K562 (cell line): ENCODE results near the gene GSTM2. TPM values are rescaled to one million over a fixed set of nuclear protein-coding genes. Genes with fewer than 3 reads are reported as not detected.

ENCODE experiments used
- ATAC-seq: fragments of 200-7000 bp; cut with Tn5 transposase; 3 replicates; pipeline ENCODE4 v1.9.1; 2020; ENCODE audit warnings: moderate library complexity
- BruUV-seq: library from RNA; stranded (reverse); fragments of 400-500 nt; replicated peaks from 2 replicates; lab custom pipeline; 2021; lab: Mats Ljungman, UMichigan
- CTCF ChIA-PET: fragments of 300-600 bp; formaldehyde crosslinking; extraction: SDS; loops from one replicate; lab custom pipeline; 2021; ENCODE audit warnings: low intra/inter-chr PET ratio; lab: Yijun Ruan, JAX
- POLR2A ChIA-PET: fragments of 300-600, 350-650 bp; sonication (Branson Sonifier 250); formaldehyde crosslinking; extraction: SDS; loops from one replicate; lab custom pipeline; 2021; ENCODE audit warnings: antibody characterized with exemption, inconsistent platforms; lab: Yijun Ruan, JAX
- DNase-seq, 4 experiments: peaks; one replicate each; pipeline versions ENCODE4 v3.0.0 to v3.0.0-alpha.2; 2011 to 2018; ENCODE audit warnings: low spot score in 3 of 4, mixed read lengths in 3 of 4; ENCODE audit errors: extremely low read depth in 1 of 4
- FAIRE-seq: peaks from 2 replicates; lab custom pipeline; 2011; peaks lifted over from hg19 to GRCh38; lab: Jason Lieb, UNC
- H2AFZ ChIP-seq: 2 replicates; pipeline ENCODE4 v1.6.0; 2011; ENCODE audit warnings: low read depth, low read length, control low read depth, inconsistent platforms
- H3K27ac ChIP-seq: fragments of 200-600 bp; 3 replicates; pipeline ENCODE4 v1.8.0; 2011; ENCODE audit warnings: low read depth, mild to moderate bottlenecking, control low read depth, inconsistent platforms, low read length, moderate library complexity, mixed read lengths; ENCODE audit errors: extremely low read depth
- H3K27me3 ChIP-seq, 2 experiments: fragments of 300-600 bp in 1 of 2; 2 replicates in 1 of 2; 3 replicates in 1 of 2; pipeline versions ENCODE4 v1.6.0 to v1.8.0; 2011; ENCODE audit warnings: inconsistent platforms in 2 of 2, low read length in 2 of 2, mild to moderate bottlenecking in 1 of 2, mixed read lengths in 1 of 2, moderate library complexity in 1 of 2; ENCODE audit not compliant: control insufficient read depth in 2 of 2, insufficient read depth in 2 of 2
- H3K36me3 ChIP-seq: fragments of 300-600 bp; 3 replicates; pipeline ENCODE4 v1.8.0; 2011; ENCODE audit warnings: mild to moderate bottlenecking, low read length, inconsistent platforms; ENCODE audit not compliant: control insufficient read depth, insufficient read depth
- H3K4me1 ChIP-seq, 2 experiments: fragments of 200-600 bp in 1 of 2; replicated peaks in 1 of 2; 2 replicates in 1 of 2; 3 replicates in 1 of 2; pipeline versions ENCODE4 v1.5.1 to v1.8.0; 2011; ENCODE audit warnings: inconsistent platforms in 2 of 2, low read length in 2 of 2, mild to moderate bottlenecking in 1 of 2, mixed read lengths in 1 of 2, moderate library complexity in 1 of 2; ENCODE audit not compliant: control insufficient read depth in 2 of 2, insufficient read depth in 2 of 2
- H3K4me2 ChIP-seq: 2 replicates; pipeline ENCODE4 v1.6.1; 2011; ENCODE audit warnings: low read length, control low read depth, inconsistent platforms, mixed read lengths; ENCODE audit not compliant: insufficient read depth
- H3K4me3 ChIP-seq: fragments of 200-600 bp; sonication (generic), shearing (Covaris generic); 2 replicates; pipeline ENCODE4 v1.5.1; 2016; ENCODE audit warnings: control low read depth, inconsistent platforms
- H3K79me2 ChIP-seq: fragments of 200-600 bp; 3 replicates; pipeline ENCODE4 v1.8.0; 2011; ENCODE audit warnings: low read length, inconsistent platforms; ENCODE audit not compliant: control insufficient read depth, insufficient read depth
- H3K9ac ChIP-seq, 2 experiments: 2 replicates each; pipeline versions ENCODE4 v1.6.0 to v1.6.1; 2011; ENCODE audit warnings: low read depth in 2 of 2, low read length in 2 of 2, control low read depth in 1 of 2, inconsistent platforms in 1 of 2, mild to moderate bottlenecking in 1 of 2, mixed read lengths in 1 of 2; ENCODE audit not compliant: insufficient read depth in 1 of 2
- H3K9me1 ChIP-seq: one replicate; pipeline ENCODE4 v1.6.0; 2011; ENCODE audit warnings: inconsistent platforms, mild to moderate bottlenecking, low read length, moderate library complexity; ENCODE audit not compliant: control insufficient read depth, insufficient read depth
- H3K9me3 ChIP-seq: replicated peaks from 2 replicates; pipeline ENCODE4 v1.5.1; 2011; ENCODE audit warnings: low read depth, low read length, inconsistent platforms; ENCODE audit not compliant: control insufficient read depth, insufficient read depth
- H4K20me1 ChIP-seq: replicated peaks from 2 replicates; pipeline ENCODE4 v1.6.1; 2011; ENCODE audit warnings: low read length, inconsistent platforms, mixed read lengths; ENCODE audit not compliant: control insufficient read depth, insufficient read depth
- CTCF ChIP-seq, 3 experiments: IDR thresholded peaks in 2 of 3; conservative IDR thresholded peaks in 1 of 3; 2 replicates each; pipeline ENCODE4 v1.5.1; 2011 to 2012; ENCODE audit warnings: low read length in 3 of 3, mild to moderate bottlenecking in 3 of 3, control low read depth in 2 of 3, improper control_type of control experiment in 1 of 3, inconsistent platforms in 1 of 3, low read depth in 1 of 3, mixed read lengths in 1 of 3, moderate library complexity in 1 of 3; ENCODE audit not compliant: insufficient read depth in 2 of 3
- ELF2 ChIP-seq: fragments of 250-450 bp; sonication (Bioruptor Pico); IDR thresholded peaks from 2 replicates; pipeline ENCODE4 v1.5.0; 2021; ENCODE audit warnings: mild to moderate bottlenecking
- EP300 ChIP-seq: IDR thresholded peaks from 2 replicates; pipeline ENCODE4 v1.6.1; 2012; ENCODE audit warnings: low read length, improper control_type of control experiment
- FOXJ2 ChIP-seq: fragments of 200-800 bp; sonication (Bioruptor generic); IDR thresholded peaks from 2 replicates; pipeline ENCODE4 v1.6.1; 2016; ENCODE audit warnings: missing genetic modification characterization, missing compliant biosample characterization
- HDGF ChIP-seq: fragments of 450-650 bp; IDR thresholded peaks from 2 replicates; pipeline ENCODE4 v1.6.1; 2016
- JUNB ChIP-seq: fragments of 450-650 bp; formaldehyde crosslinking; conservative IDR thresholded peaks from 2 replicates; pipeline ENCODE4 v1.4.0; 2020; ENCODE audit warnings: mild to moderate bottlenecking
- PCBP1 ChIP-seq: fragments of 200-400 bp; formaldehyde crosslinking; IDR thresholded peaks from 2 replicates; pipeline ENCODE4 v1.6.1; 2018; ENCODE audit warnings: mild to moderate bottlenecking, low read depth, low read length; ENCODE audit not compliant: poor library complexity, severe bottlenecking
- POLR3G ChIP-seq: IDR thresholded peaks from 2 replicates; pipeline ENCODE4 v1.6.1; 2011; ENCODE audit not compliant: insufficient read length, insufficient replicate concordance; ENCODE audit errors: extremely low read depth
- RBM22 ChIP-seq: fragments of 200-400 bp; formaldehyde crosslinking; IDR thresholded peaks from 2 replicates; pipeline ENCODE4 v1.6.1; 2018; ENCODE audit warnings: low read length, low read depth; ENCODE audit not compliant: poor library complexity, severe bottlenecking
- RNF2 ChIP-seq: sonication (generic); IDR thresholded peaks from 2 replicates; pipeline ENCODE4 v1.6.1; 2016
- SREBF2 ChIP-seq: sonication (generic); formaldehyde crosslinking; IDR thresholded peaks from 2 replicates; pipeline ENCODE4 v1.4.0; 2020; ENCODE audit warnings: mild to moderate bottlenecking, missing genetic modification reagents
- ZFPM2 ChIP-seq: fragments of 250-450 bp; sonication (Bioruptor Pico); IDR thresholded peaks from 2 replicates; pipeline ENCODE4 v1.5.1; 2022; ENCODE audit warnings: mild to moderate bottlenecking
- ZNF324 ChIP-seq: fragments of 250-450 bp; sonication (Bioruptor Pico); IDR thresholded peaks from 2 replicates; pipeline ENCODE4 v1.4.0; 2020; ENCODE audit warnings: mild to moderate bottlenecking
- ZNF41 ChIP-seq: fragments of 250-450 bp; sonication (Bioruptor Pico); conservative IDR thresholded peaks from 2 replicates; pipeline ENCODE4 v1.4.0; 2020; ENCODE audit warnings: mild to moderate bottlenecking
- ZNF75A ChIP-seq: fragments of 450-650 bp; formaldehyde crosslinking; IDR thresholded peaks from 2 replicates; pipeline ENCODE4 v1.4.0; 2020; ENCODE audit warnings: mild to moderate bottlenecking
- ZSCAN32 ChIP-seq: fragments of 450-650 bp; formaldehyde crosslinking; IDR thresholded peaks from 2 replicates; pipeline ENCODE4 v1.4.0; 2020; ENCODE audit warnings: mild to moderate bottlenecking, moderate library complexity
- WGBS: fragments of 100-300 bp; shearing (Covaris generic); methylation state at CpG from one replicate; pipeline ENCODE4 v1.1.6; 2016; ENCODE audit warnings: low coverage, mixed read lengths; ENCODE audit not compliant: insufficient coverage; ENCODE audit errors: missing lambda C conversion rate; 5-methylcytosine and 5-hydroxymethylcytosine counted together
- in situ Hi-C: fragments of 300-500 bp; cut with MboI; formaldehyde crosslinking; loops from 4 replicates; pipeline ENCODE4 v1.15.0; 2018; ENCODE audit warnings: inconsistent platforms, mixed read lengths
- intact Hi-C: fragments of 100-400 bp; cut with micrococcal nuclease; formaldehyde crosslinking; loops from 2 replicates; pipeline ENCODE4 v1.14.2; 2022
- polyA plus RNA-seq, 8 experiments: library from polyadenylated mRNA; depleted of rRNA in 4 of 8; stranded (reverse) in 5 of 8; unstranded in 3 of 8; fragments of >200 nt; fragmentation: Nextera tagmentation in 2 of 8; fragmentation: Illumina TruSeq in 1 of 8; extraction: Ambion mirVana in 2 of 8; extraction: Trizol in 1 of 8; gene quantifications; 2 replicates each; pipeline versions ENCODE4 v1.2.1 to v1.2.3, GENCODE V29; 2011 to 2014; ENCODE audit warnings: inconsistent platforms in 1 of 8, missing spikeins in 1 of 8
- total RNA-seq, 7 experiments: library from RNA; depleted of rRNA in 6 of 7; stranded (reverse); fragments of >200 nt in 6 of 7; fragmentation: Illumina TruSeq in 2 of 7; extraction: Trizol in 2 of 7; gene quantifications; 2 replicates each; pipeline versions ENCODE4 v1.2.1 to v1.2.3, GENCODE V29; 2011 to 2021; ENCODE audit warnings: low replicate concordance in 1 of 7

Gene GSTM2
- total and polyA plus RNA-seq, 9 of the 15 experiments (the other 6 are each of a cell fraction or from before 2014, with no cell fraction given) = 1.6 to 15.1 (median 6.8) TPM

GRCh38 chr1:109630081-109630897 lies 37.6 kb upstream of the GSTM2 start (continued):
- TF ChIP-seq CTCF (IDR thresholded peaks at IDR 0.05 in 2 of 3, conservative IDR thresholded peaks at IDR 0.05 in 1 of 3; ENCODE audit: insufficient read depth in 2 of 3, low read depth in 1 of 3, low read length in 3 of 3) = 0 out of 6 replicates have a peak, but pooled peaks of 1 of the 3 experiments have one; percentile 21
- no peak for TF ChIP-seq ZNF324 (CRISPR knock-in tag)

- ChIA-PET POLR2A (interaction anchor here (0.5 to 4.2 kb wide), 6 partner anchors 8 to 369 kb away, joined by 3 to 23 read pairs (median 3); partner anchors contain the start of genes AMPD2 and GNAI3), CTCF (interaction anchor here (0.6 to 2.6 kb wide), 2 partner anchors 10 to 85 kb away, joined by 3 to 24 read pairs; no protein-coding TSS in a partner anchor)
- Histone ChIP-seq H3K4me3 (no peak overlapping the region), H3K79me2 (no peaks in the 10 kb centered on the region), H3K9ac (no peak overlapping the region), H3K9me3 (no peaks in the 10 kb centered on the region), H3K4me2 (no peak overlapping the region), H4K20me1 (peaks cover 4% of the 10 kb centered on the region; the same call in 1 of the 2 replicates), H3K27me3 (no peaks in the 10 kb centered on the region), H2AFZ (no peak overlapping the region), H3K36me3 (peaks cover 60% of the 10 kb centered on the region; the same call in 2 of the 3 replicates), H3K4me1 (peaks cover 0 to 32% of the 10 kb centered on the region in 2 experiments; a peak in 2 of 5 replicates), H3K9me1 (peaks cover 5% of the 10 kb centered on the region), H3K27ac (no peak overlapping the region)
- DNase-seq (no peak), FAIRE-seq (no peak), ATAC-seq (no peak)
- WGBS = 94% methylated on average over 14 of the region's 14 CpGs
- intact Hi-C loops = loop anchor here (1.0 kb wide), 1 partner anchor 85 kb away; no protein-coding TSS in a partner anchor
- in situ Hi-C loops = no loop called here
- no TSS peak for BruUV-seq
- TF ChIP-seq RNF2 (no peak), HDGF (no peak), ZNF75A (no peak), CTCF (IDR thresholded peaks at IDR 0.05 in 2 of 3, conservative IDR thresholded peaks at IDR 0.05 in 1 of 3; ENCODE audit: insufficient read depth in 2 of 3, low read depth in 1 of 3, low read length in 3 of 3) (0 out of 6 replicates have a peak, but pooled peaks of 1 of the 3 experiments have one; percentile 5), ZNF41 (CRISPR knock-in tag) (no peak), POLR3G (no peak), SREBF2 (CRISPR knock-in tag) (no peak), ZSCAN32 (CRISPR knock-in tag) (no peak), JUNB (CRISPR knock-in tag) (no peak), EP300 (no peak), RBM22 (no peak), ZFPM2 (CRISPR knock-in tag) (no peak), FOXJ2 (tag) (no peak), PCBP1 (no peak), ELF2 (CRISPR knock-in tag) (no peak)
Measured at GRCh38 chr1:109630898-109631512, 36.9 kb upstream of the GSTM2 start.
